ENCODE measurements around the gene PPM1B. TPM values are rescaled to one million over a fixed set of nuclear protein-coding genes. Genes with fewer than 3 reads are reported as not detected.
A peak's percentile ranks its signal among the peaks of the same experiment; 100 is the strongest.
"Not testable (repeated sequence)": the region's sequence is repeated elsewhere in the genome, so short reads cannot be mapped to it uniquely, and the experiment has no call there.

The PPM1B gene
- total RNA-seq, 3 donors from 2014 or later = 25.5 to 32.2 (median 32.1) TPM

DNA sequence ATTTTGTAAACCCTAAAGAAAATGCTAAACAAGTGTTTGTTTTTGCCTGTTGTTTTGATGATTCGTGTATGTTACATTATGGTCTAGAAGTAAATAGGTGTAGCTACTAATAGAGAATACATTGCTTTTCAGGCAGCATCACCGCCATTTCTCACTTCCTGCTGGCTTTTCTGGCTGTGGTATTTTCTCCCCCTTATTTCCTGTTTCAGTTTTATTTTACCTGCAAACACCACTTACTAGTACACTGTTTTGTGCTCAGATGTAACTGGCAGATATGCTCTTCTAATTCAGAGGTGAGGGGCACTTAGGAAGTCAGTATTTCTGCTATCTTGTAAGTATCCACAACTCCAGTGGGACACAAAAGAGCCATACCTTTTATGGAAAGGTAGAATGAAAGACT is 68.5 kb downstream of the PPM1B start:
- H3K4me1 Mint-ChIP-seq (ENCODE audit: low read depth) = peaks cover 29% of the 10 kb centered on the region
- H3K36me3 Mint-ChIP-seq (ENCODE audit: insufficient read depth) = peaks cover 2% of the 10 kb centered on the region
- H3K9me3 Mint-ChIP-seq = no peaks in the 10 kb centered on the region

DNA sequence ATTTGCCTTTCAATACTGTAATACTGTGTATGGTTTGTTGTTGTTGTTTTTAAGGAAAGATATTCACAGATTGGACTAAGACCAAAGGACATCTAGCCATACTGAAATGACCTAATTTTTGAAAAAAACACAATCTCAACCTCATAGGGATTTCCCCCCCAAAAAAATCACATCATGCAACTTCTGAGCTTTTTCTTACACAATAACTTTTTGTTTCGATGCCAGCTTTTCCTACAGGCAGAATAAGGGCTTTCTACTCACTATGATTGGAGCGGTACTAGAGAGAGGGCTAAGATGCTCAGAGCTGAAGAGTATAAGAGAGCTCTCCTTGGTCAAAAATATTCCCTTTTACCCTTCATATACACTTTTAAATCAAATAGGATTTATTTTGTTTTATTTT is 74.2 kb downstream of the PPM1B start:
- Mint-ChIP-seq H3K4me3 (no peak overlapping the region), H3K27me3 (ENCODE audit: low read depth) (no peaks in the 10 kb centered on the region)

More for the DNA sequence above, 68.5 kb downstream of the PPM1B start:
- H3K27me3 Mint-ChIP-seq (ENCODE audit: low read depth) = no peaks in the 10 kb centered on the region
- peak overlapping the region; percentile 19 for H3K4me3 Mint-ChIP-seq
- no peak for DNase-seq
- peak; percentile 71 to 84 for ATAC-seq

DNA sequence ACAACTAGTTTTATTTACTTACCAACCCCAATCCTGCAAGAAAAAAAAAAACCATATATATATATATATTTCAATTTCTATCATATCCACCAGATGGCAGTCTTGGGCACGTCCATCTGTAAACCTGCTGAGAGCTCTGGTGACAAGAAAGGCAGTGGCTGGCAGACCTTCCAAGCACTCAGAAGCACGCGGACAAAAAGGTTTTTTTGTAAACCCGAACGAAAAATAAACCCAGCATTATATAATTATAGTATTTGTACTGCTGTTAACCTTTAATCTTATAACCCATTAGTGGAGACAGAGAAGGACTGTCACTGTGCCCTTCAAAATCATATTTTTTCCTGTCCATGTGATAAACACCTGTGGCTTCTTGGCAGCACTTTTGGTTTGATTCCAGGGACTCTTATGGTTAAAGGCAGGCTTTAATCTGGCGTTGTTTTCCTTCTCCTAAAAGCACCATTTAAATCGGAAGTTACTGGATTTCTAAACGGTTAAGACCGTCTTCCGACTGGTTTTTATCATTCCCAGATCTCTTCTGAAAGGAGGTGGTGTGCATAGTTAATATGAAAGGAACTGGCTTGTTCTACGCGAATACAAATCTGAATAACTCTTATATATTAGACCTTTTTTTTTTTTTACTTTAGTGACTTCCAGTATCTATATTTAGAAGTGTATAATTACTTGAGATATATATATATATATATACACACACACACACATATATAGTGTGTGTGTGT is 75.6 kb downstream of the PPM1B start:
- Mint-ChIP-seq H3K4me3 (peak overlapping the region; percentile 83), H3K4me1 (ENCODE audit: low read depth) (peaks cover 18% of the 10 kb centered on the region), H3K9me3 (no peaks in the 10 kb centered on the region), H3K27me3 (ENCODE audit: low read depth) (no peaks in the 10 kb centered on the region), H3K36me3 (ENCODE audit: insufficient read depth) (no peaks in the 10 kb centered on the region)
- ATAC-seq (peak; percentile 73 to 85), DNase-seq (peak; percentile 40)

More for the DNA sequence above, 74.2 kb downstream of the PPM1B start:
- Mint-ChIP-seq H3K9me3 (no peaks in the 10 kb centered on the region), H3K36me3 (ENCODE audit: insufficient read depth) (no peaks in the 10 kb centered on the region), H3K4me1 (ENCODE audit: low read depth) (peaks cover 22% of the 10 kb centered on the region)
- ATAC-seq (no peak), DNase-seq (no peak)

DNA sequence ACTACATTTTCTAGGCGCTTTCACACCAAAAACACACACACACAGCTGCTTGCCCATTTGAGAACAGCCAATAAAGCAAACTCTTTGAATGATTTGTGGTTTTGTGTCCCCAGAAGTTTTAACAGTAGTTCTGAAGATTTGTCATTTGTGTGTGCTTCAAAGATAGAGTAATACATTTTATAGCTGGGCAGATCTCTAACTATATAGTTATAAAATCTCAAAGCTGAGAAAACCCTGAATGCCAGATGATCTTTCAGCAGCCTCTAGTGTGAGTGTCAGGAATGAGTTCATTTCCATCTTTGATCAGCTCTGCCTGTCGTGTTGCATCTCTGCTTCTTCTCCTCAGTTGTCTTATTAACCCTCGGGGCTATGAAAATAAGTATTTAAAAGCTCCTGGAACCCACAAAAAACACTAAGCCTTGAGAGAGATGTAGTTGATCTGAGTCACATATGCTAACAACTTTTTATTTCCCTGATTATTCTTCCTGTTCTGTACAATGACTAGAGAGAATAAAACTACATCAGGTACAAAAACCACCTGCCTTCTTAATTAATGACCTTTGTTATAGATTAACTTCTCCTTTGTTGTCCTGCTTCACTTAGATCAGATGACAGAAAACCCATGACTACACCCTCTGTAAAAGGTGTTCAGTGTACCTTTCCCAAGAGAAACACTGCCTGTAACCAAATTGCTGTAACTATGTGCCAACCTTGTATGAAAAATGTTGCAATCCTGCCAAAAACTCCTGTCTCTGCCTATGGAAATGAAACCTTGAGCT is 76.6 kb downstream of the PPM1B start:
- Mint-ChIP-seq H3K27me3 (ENCODE audit: low read depth) (no peaks in the 10 kb centered on the region), H3K4me3 (no peak overlapping the region), H3K9me3 (no peaks in the 10 kb centered on the region), H3K36me3 (ENCODE audit: insufficient read depth) (no peaks in the 10 kb centered on the region), H3K4me1 (ENCODE audit: low read depth) (peaks cover 14% of the 10 kb centered on the region)
- no peak for ATAC-seq
- no peak for DNase-seq

DNA sequence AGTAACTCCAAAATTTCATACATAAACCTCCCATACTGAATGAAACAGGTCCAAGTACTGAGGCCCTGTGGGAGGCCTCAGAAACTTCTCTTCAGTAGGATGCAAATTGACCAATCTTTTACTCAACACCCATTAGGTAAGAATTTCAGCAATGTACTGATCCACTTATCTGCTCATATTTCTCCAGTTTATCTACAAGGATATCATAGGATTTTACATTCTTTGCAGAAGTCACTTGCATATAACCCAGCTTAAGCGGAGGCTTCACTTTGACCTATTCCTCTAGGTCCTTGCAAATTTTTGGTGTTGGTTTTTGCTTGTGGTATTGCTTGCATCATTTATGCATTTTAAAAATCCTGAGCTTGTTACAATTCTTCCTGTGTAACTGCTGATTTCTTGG is 77.8 kb downstream of the PPM1B start:
- no peak for DNase-seq
- peaks cover 14% of the 10 kb centered on the region for H3K4me1 Mint-ChIP-seq (ENCODE audit: low read depth)
- H3K27me3 Mint-ChIP-seq (ENCODE audit: low read depth) = no peaks in the 10 kb centered on the region
- H3K4me3 Mint-ChIP-seq = no peak overlapping the region
- no peaks in the 10 kb centered on the region for H3K36me3 Mint-ChIP-seq (ENCODE audit: insufficient read depth)
- ATAC-seq = no peak
- no peaks in the 10 kb centered on the region for H3K9me3 Mint-ChIP-seq

DNA sequence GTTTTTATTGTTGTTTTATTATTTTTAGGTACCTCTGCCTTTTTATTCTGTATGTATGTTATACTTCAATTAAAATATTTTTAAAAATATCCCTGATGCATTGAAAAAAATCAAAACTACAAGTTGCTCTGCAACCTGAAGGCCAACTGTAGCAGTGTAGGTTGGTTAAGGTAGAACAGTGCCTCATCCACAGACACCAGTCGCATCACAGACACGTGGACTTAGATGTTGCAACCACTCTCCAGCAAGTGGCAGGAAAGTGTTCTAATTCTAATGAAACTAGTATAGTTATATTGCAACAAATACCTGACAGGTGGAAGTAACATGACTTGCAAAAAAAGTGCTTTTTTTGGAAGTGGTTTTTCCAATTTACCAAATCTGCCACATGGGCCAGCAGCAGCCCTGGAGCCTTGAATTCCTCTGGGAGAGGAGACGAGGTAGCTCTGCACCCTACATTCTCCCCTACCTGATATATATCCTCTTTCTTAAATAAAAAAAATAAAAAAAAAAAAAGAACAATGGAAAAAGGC is 78.2 kb downstream of the PPM1B start:
- no peaks in the 10 kb centered on the region for H3K9me3 Mint-ChIP-seq
- DNase-seq (no peak), ATAC-seq (no peak)
- no peaks in the 10 kb centered on the region for H3K36me3 Mint-ChIP-seq (ENCODE audit: insufficient read depth)
- peaks cover 14% of the 10 kb centered on the region for H3K4me1 Mint-ChIP-seq (ENCODE audit: low read depth)
- no peak overlapping the region for H3K4me3 Mint-ChIP-seq
- H3K27me3 Mint-ChIP-seq (ENCODE audit: low read depth) = no peaks in the 10 kb centered on the region

DNA sequence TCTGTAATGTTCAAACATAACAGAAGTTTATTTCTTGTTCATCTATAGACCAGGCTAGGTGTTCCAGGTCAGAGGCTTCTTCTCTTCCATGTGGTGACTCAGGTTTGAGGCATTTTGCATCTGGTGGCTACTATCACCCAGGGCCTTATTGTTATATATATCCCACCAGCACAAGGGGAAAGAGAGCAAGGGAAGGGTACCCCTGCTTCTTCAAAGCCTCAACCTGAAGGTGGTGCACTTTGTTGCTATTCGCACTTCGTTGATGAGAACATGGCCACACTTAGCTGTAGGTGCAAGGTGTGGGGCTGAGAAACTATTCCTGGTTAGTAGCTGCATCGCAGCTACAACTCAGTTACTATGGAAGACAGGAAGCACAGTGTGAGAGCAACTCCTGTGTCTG is 79.2 kb downstream of the PPM1B start:
- H3K4me1 Mint-ChIP-seq (ENCODE audit: low read depth) = peaks cover 14% of the 10 kb centered on the region
- DNase-seq = no peak
- H3K36me3 Mint-ChIP-seq (ENCODE audit: insufficient read depth) = no peaks in the 10 kb centered on the region
- no peak overlapping the region for H3K4me3 Mint-ChIP-seq
- H3K9me3 Mint-ChIP-seq = peaks cover 6% of the 10 kb centered on the region
- ATAC-seq = no peak
- H3K27me3 Mint-ChIP-seq (ENCODE audit: low read depth) = peaks cover under 1% of the 10 kb centered on the region

DNA sequence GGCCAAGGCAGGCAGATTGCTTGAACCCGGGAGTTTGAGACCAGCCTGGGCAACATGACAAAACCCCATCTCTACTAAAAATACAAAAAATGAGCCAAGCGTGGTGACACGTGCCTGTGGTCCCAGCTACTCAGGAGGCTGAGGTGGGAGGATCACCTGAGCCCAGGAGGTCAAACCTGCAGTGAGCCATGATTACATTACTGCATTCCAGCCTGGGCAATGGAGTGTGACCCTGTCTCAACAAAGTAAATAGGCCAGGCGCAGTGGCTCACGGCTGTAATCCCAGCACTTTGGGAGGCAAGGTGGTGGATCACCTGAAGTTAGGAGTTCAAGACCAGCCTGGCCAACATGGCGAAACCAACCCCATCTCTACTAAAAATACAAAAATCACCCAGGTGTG is 80.6 kb downstream of the PPM1B start:
- H3K4me3 Mint-ChIP-seq; H3K36me3 Mint-ChIP-seq (ENCODE audit: insufficient read depth); DNase-seq; H3K9me3 Mint-ChIP-seq; H3K27me3 Mint-ChIP-seq (ENCODE audit: low read depth); ATAC-seq: not testable (repeated sequence)
- H3K4me1 Mint-ChIP-seq (ENCODE audit: low read depth) = peaks cover 11% of the 10 kb centered on the region

DNA sequence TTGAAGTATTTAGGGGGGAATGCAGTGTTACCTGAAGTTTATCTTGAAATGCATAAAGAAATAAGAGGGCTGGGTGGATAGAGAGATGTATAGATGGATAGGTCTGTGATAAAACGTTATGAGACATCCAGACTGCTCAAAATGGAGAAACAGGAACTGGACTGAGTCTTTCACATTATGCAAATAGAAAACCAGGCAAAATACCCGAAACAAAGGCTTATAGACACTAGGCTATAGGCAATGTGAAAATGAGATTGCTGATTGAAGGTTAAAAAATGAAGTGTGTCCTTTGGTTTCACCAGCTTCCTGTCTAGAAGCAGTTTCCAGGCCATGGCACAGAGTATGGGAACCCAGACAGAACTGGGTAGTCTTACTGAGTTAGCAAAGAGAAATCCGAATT is 81.7 kb downstream of the PPM1B start:
- Mint-ChIP-seq H3K9me3 (peaks cover 7% of the 10 kb centered on the region), H3K4me1 (ENCODE audit: low read depth) (peaks cover 2% of the 10 kb centered on the region), H3K4me3 (no peak overlapping the region), H3K27me3 (ENCODE audit: low read depth) (peaks cover 2% of the 10 kb centered on the region), H3K36me3 (ENCODE audit: insufficient read depth) (no peaks in the 10 kb centered on the region)
- ATAC-seq (no peak), DNase-seq (no peak)

DNA sequence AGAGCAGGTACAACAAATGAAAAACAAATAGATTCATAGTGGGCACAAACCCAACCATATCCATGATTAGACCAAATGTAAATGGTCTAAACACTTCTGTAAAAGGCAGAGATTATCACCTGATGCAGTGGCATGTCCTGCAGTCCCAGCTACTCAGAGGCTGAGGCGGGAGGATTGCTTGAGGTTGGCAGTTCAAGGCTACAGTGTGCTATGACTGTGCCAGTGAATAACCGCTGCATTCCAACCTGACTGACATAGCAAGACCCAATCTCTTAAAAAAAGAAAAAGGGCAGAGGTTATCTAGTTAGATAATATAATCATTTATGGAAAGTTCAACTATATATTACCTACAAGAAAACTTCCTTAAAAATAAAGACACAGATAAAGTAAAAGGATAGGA is 85.3 kb downstream of the PPM1B start:
- H3K4me3 Mint-ChIP-seq = no peak overlapping the region
- H3K36me3 Mint-ChIP-seq (ENCODE audit: insufficient read depth) = no peaks in the 10 kb centered on the region
- no peaks in the 10 kb centered on the region for H3K4me1 Mint-ChIP-seq (ENCODE audit: low read depth)
- peaks cover 7% of the 10 kb centered on the region for H3K9me3 Mint-ChIP-seq
- no peak for ATAC-seq
- DNase-seq = no peak
- H3K27me3 Mint-ChIP-seq (ENCODE audit: low read depth) = peaks cover 4% of the 10 kb centered on the region

DNA sequence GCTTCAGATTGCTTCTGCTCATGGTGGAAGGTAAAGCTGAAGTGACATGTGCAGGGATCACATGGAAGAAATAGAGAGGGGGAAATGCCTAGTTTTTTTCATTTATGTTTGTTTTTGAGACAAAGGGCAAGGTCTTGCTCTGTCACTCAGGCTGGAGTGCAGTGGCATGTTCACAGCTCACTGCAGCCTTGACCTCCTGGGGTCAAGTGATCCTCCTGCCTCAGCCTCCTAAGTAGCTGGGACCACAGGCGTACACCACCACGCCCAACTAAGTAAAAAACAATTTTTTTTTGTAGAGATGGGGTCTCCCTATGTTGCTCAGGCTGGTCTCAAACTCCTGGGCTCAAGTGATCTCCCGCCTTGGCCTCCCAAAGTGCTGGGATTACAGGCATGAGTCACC is 87.0 kb downstream of the PPM1B start:
- H3K36me3 Mint-ChIP-seq (ENCODE audit: insufficient read depth); DNase-seq; H3K4me3 Mint-ChIP-seq; H3K27me3 Mint-ChIP-seq (ENCODE audit: low read depth); ATAC-seq; H3K9me3 Mint-ChIP-seq; H3K4me1 Mint-ChIP-seq (ENCODE audit: low read depth): not testable (repeated sequence)

DNA sequence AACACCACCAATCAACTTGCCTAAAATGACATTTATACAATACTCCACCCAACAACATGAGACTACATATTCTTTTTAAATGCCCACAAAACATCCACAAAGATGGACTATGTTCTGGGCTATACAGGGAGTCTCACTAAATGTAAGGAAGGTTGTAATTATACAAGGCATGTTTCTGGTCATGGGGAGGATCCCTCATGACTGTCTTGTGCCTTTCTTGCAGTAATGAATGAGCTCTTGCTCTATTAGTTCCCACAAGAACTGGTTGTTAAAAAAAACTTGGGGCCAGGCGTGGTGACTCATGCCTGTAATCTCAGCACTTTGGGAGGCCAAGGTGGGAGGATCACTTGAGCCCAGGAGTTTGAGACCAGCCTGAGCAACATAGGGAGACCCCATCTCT is 89.1 kb downstream of the PPM1B start:
- H3K36me3 Mint-ChIP-seq (ENCODE audit: insufficient read depth); DNase-seq; H3K4me3 Mint-ChIP-seq; H3K9me3 Mint-ChIP-seq; ATAC-seq; H3K27me3 Mint-ChIP-seq (ENCODE audit: low read depth); H3K4me1 Mint-ChIP-seq (ENCODE audit: low read depth): not testable (repeated sequence)

DNA sequence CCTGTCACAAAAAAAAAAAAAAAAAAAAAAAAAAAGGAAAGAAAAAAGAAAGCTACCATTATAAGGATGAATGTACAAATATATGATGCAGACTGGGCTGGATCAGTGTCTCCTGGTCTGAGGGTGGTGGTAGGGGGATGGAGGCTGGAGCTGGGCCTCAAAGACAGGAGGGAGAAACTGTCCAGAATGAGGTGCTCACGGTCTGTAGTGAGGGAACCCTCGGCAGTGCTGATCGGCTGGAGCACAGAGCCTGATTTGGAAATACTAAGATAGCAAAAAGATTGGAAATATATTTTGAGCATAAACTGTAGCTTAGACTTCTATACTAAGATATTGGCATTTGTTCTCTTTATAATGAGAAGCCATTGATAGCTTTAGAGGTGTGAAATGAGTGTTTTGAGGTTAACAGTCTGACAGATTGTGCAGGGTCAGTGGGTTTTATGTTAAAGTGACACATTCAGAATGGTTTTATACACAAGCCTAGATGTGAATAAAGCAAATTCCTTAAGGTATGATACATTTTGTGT is 98.7 kb downstream of the PPM1B start:
- H3K4me3 Mint-ChIP-seq = no peak overlapping the region
- peaks cover 4% of the 10 kb centered on the region for H3K9me3 Mint-ChIP-seq
- no peak for DNase-seq
- no peaks in the 10 kb centered on the region for H3K4me1 Mint-ChIP-seq (ENCODE audit: low read depth)
- H3K36me3 Mint-ChIP-seq (ENCODE audit: insufficient read depth) = no peaks in the 10 kb centered on the region
- no peaks in the 10 kb centered on the region for H3K27me3 Mint-ChIP-seq (ENCODE audit: low read depth)
- no peak for ATAC-seq

DNA sequence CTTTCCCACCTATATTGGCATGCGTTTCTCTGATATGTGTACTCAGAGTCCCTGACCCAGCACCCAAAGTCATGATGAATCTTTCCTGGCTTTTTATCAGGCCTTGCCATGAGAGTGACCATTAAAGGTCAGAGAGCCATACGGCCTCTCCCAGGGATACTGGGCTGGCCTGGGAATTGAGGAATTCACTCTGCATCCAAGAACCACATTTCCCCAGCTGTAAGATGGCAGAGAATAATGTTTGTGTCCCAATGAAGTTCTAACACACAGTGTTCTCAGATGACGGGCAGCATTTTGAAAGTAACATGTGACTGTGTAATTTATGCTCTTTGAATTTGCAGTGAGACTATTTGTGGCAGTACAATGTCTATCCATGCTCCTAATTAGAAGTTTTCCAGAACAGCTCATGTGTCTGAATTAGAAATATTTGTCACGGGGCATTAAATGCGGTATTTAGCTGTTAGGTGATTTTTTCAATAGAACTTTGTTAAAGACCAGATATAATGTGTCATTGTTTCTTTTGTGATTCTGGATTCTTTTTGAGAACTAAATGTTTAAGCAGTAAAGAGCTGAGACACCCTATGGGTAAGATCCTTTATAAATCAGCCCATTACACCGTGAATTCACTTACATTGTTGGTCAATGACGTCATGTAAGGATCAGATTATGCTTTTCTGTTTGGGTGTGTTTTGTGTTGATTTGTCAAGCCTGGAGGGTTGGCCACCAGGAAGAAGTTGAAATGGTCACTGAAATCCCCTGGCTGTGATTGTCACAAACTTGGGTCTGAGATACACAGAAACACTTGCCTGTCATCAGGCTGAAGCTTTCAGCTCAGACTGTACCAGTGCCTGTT is 99.3 kb downstream of the PPM1B start:
- no peak overlapping the region for H3K4me3 Mint-ChIP-seq
- peaks cover 4% of the 10 kb centered on the region for H3K9me3 Mint-ChIP-seq
- no peaks in the 10 kb centered on the region for H3K4me1 Mint-ChIP-seq (ENCODE audit: low read depth)
- no peaks in the 10 kb centered on the region for H3K27me3 Mint-ChIP-seq (ENCODE audit: low read depth)
- DNase-seq = no peak
- ATAC-seq = no peak
- no peaks in the 10 kb centered on the region for H3K36me3 Mint-ChIP-seq (ENCODE audit: insufficient read depth)
